ENCODE results near the gene CST9. TPM values are rescaled to one million over a fixed set of nuclear protein-coding genes. Genes with fewer than 3 reads are reported as not detected.

The CST9 gene
- total and polyA plus RNA-seq, 10 of the 15 experiments (the other 5 are each of a cell fraction or from before 2014, with no cell fraction given) = not detected

- Histone ChIP-seq H3K9ac (ENCODE audit: control insufficient read depth, insufficient read depth, low read length) (no peak overlapping the region), H3K27me3 (replicated peaks in 1 of 2; ENCODE audit: control insufficient read depth in 2 of 2, insufficient read depth in 2 of 2, low read length in 1 of 2) (no peaks in the 10 kb centered on the region), H3K79me2 (ENCODE audit: control insufficient read depth, insufficient read depth, low read length) (no peaks in the 10 kb centered on the region), H3K4me2 (ENCODE audit: control insufficient read depth, insufficient read depth) (no peak overlapping the region), H3K9me3 (replicated peaks; ENCODE audit: control insufficient read depth, insufficient read depth, low read length) (no peaks in the 10 kb centered on the region; the same call in 2 of the 3 replicates), H3K4me3 (no peak overlapping the region), H3K36me3 (ENCODE audit: control insufficient read depth in 2 of 2, insufficient read depth in 2 of 2, low read length in 1 of 2) (no peaks in the 10 kb centered on the region), H2AFZ (ENCODE audit: control insufficient read depth, low read depth, low read length) (no peak overlapping the region), H4K20me1 (ENCODE audit: control insufficient read depth, insufficient read depth) (no peaks in the 10 kb centered on the region), H3K27ac (ENCODE audit: control insufficient read depth, insufficient read depth) (no peak overlapping the region), H3K4me1 (ENCODE audit: control insufficient read depth, insufficient read depth, low read length) (peaks cover 6% of the 10 kb centered on the region)
- FAIRE-seq = no peak
- WGBS (ENCODE audit: insufficient coverage, insufficient replicate concordance, low lambda C conversion rate, missing lambda C conversion rate) = 23% methylated on average over 2 of the region's 2 CpGs
- no TSS peak for BruUV-seq (replicated peaks)
- ChIA-PET RAD21 (ENCODE audit: unreplicated experiment) (no interaction called here), POLR2A (no interaction called here), SMC1A (ENCODE audit: uncharacterized antibody, unreplicated experiment) (no interaction called here), CTCF (no interaction called here)
- TF ChIP-seq SMARCA5 (IDR thresholded peaks at IDR 0.05) = no peak
- no peak for TF ChIP-seq RELB (IDR thresholded peaks at IDR 0.05; ENCODE audit: low read depth)
- TF ChIP-seq ZNF274 (IDR thresholded peaks at IDR 0.05; ENCODE audit: insufficient read depth, insufficient read length) = no peak
- TF ChIP-seq CTCF (IDR thresholded peaks at IDR 0.05 in 2 of 3, conservative IDR thresholded peaks at IDR 0.05 in 1 of 3; ENCODE audit: control insufficient read depth in 2 of 3, extremely low read depth in 1 of 3, insufficient read depth in 1 of 3, low read depth in 3 of 3, low read length in 3 of 3) = no peak
- TF ChIP-seq REST (IDR thresholded peaks at IDR 0.05; ENCODE audit: low read depth, low read length) = no peak
- no peak for TF ChIP-seq ZBED1 (IDR thresholded peaks at IDR 0.05; ENCODE audit: borderline replicate concordance)
- no peak for TF ChIP-seq ETV6 (conservative IDR thresholded peaks at IDR 0.05 in 1 of 2, IDR thresholded peaks at IDR 0.05 in 1 of 2; ENCODE audit: borderline replicate concordance in 1 of 2, low read depth in 1 of 2)
- no peak for TF ChIP-seq FOXM1 (IDR thresholded peaks at IDR 0.05; ENCODE audit: low read depth, low read length)
- in situ Hi-C loops (cut with MboI) (no loop called here), intact Hi-C loops (cut with micrococcal nuclease; ENCODE audit: unreplicated experiment) (no loop called here)
- ATAC-seq = no peak
- DNase-seq (ENCODE audit: low read depth, low spot score) = no peak
These were observed 45.4 kb upstream of the CST9 start for GRCh38 chr20:23651117-23651516.
